GM12874 (cell line): ENCODE results near the gene TMEM178B.

ENCODE experiments used
- CTCF ChIP-seq: IDR thresholded peaks from 2 replicates; pipeline ENCODE4 v1.5.1; 2011; ENCODE audit warnings: low read depth, mild to moderate bottlenecking, control low read depth, low read length, moderate library complexity; ENCODE audit not compliant: insufficient read depth

The TMEM178B gene

DNA sequence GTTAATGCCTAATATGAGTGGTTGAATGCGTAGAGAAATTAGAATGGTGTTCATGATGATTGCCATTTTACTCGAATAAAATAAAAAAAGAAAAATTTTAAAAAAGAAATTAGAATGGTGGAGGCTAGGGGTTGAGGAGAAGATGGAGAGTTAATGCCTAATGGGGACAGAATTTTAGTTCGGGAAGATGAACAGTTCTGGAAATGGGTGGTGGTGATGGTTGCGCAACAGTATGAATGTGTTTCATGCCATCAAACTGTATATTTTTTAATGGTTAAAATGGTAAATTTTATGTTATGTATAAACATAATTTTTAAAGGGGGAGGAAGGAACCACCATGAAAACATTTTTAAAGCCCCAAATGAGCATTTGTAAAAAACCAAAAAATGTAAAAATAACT lies 337.3 kb downstream of the TMEM178B start:
- TF ChIP-seq CTCF = no peak

GRCh38 chr7:141415999-141416398 lies 342.1 kb downstream of the TMEM178B start:
- no peak for TF ChIP-seq CTCF

- TF ChIP-seq CTCF = no peak
Observed at GRCh38 chr7:141416650-141417270, 342.9 kb downstream of the TMEM178B start.

DNA sequence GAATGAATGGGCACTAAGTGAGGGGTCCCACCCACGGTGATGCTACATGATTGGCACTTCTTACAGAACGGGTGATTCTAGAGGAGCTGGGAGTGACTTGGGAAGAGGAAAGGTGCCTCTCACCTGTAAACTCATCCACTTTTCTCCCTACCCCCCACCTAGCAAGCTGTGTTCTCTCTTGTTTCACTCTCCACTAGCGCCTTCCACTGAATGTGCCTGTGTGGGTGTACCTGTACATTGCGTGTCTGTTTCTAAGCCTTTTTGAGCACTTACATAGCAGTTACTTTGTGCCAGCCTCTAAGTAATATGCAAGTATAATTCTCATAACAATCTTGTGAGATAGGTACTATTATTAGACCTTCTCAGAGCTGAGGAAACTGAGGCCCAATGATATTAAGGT lies 343.6 kb downstream of the TMEM178B start:
- TF ChIP-seq CTCF = no peak

- TF ChIP-seq CTCF = no peak
Observed at GRCh38 chr7:141418066-141418465, 344.2 kb downstream of the TMEM178B start.

DNA sequence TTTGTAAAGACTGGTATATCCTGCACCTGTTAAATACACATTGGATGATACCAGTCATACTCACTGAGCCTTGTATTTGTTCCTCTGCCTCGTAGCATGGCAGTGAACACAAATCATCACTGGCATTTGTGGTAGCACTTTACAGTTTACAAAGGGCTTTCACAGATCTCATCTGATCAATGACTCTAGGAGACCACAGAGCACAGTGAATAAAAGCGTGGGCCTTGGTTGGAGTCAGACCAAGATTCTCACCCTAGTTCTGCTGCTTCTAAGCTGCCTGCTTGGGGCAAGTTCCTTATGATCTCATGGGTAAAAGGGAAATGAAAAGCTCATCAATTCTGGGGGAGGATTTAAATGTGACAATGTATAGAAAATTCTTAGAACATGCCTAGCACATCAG lies 347.4 kb downstream of the TMEM178B start:
- TF ChIP-seq CTCF = no peak

DNA sequence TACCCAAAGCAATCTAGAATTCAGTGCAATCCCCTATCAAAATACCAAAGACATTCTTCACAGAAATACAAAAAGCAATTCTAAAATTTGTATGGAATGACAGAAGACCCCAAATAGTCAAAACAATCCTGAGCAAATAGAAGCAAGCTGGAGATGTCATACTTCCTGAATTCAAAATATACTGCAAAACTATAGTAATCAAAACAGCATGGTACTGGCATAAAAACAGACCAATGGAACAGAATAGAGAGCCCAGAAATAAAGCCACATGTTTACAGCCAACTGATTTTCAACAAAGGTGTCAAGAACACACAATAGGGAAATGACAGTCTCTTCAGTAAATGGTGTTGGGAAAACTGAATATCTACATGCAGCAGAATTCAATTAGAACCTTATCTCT lies 353.3 kb downstream of the TMEM178B start:
- no peak for TF ChIP-seq CTCF
